Mucosa of descending colon (tissue), 3 donors: ENCODE measurements around the gene ANAPC2. TPM values are rescaled to one million over a fixed set of nuclear protein-coding genes. Genes with fewer than 3 reads are reported as not detected.

ENCODE experiments used
- ATAC-seq: fragments of 200-7000 bp; cut with Tn5 transposase; one replicate; pipeline ENCODE4 v1.9.1; 2020; ENCODE audit warnings: mild to moderate bottlenecking, moderate library complexity
- DNase-seq, 3 donors: peaks; one replicate each; pipeline ENCODE4 v3.0.0-alpha.2; 2020
- H3K36me3 ChIP-seq: fragments of 200-600 bp; one replicate; pipeline ENCODE4 v1.8.0; 2021; ENCODE audit warnings: low read depth, mild to moderate bottlenecking
- H3K4me1 ChIP-seq: fragments of 200-600 bp; one replicate; pipeline ENCODE4 v1.8.0; 2021; ENCODE audit warnings: low read depth, mild to moderate bottlenecking
- H3K4me3 ChIP-seq: fragments of 200-600 bp; one replicate; pipeline ENCODE4 v1.8.0; 2021; ENCODE audit warnings: mild to moderate bottlenecking
- H3K9me3 ChIP-seq: fragments of 200-600 bp; one replicate; pipeline ENCODE4 v1.8.0; 2021; ENCODE audit warnings: mild to moderate bottlenecking
- CTCF ChIP-seq: fragments of 200-600 bp; IDR thresholded peaks from one replicate; pipeline ENCODE4 v1.8.0; 2022; ENCODE audit warnings: antibody characterized with exemption, mild to moderate bottlenecking
- intact Hi-C, 2 donors: fragments of 100-400 bp; cut with DNase I in 1 of 2; cut with micrococcal nuclease in 1 of 2; formaldehyde crosslinking; loops; one replicate each; pipeline versions ENCODE4 v1.11.0 to v1.11.1; 2022; cut with DNase I, micrococcal nuclease
- total RNA-seq, 3 donors: library from RNA; stranded (reverse); fragmentation: NEBNext Ultra II Directional in 2 of 3; extraction: Animal tissue kit (Norgen Biotek cat#: 25700) in 2 of 3; gene quantifications; one replicate each; pipeline versions ENCODE4 v1.2.1 to v1.2.4, GENCODE V29; 2021 to 2023
- donor health status: DM: no; HTN: no; CAD: no; lungs with moderate emphysema.
- donor health status: DM: no; HTN: no; CAD: no.
- donor health status: DM: no; HTN: yes; CAD: no.

Gene ANAPC2
- total RNA-seq, 3 donors from 2014 or later, result 60.8 to 65.9 (median 61.7) TPM

GRCh38 chr9:137175345-137175961 lies 12.9 kb downstream of the ANAPC2 start:
- DNase-seq (no peak), ATAC-seq (peak; percentile 4)
- Histone ChIP-seq H3K4me3 (no peak overlapping the region), H3K9me3 (no peaks in the 10 kb centered on the region), H3K36me3 (peaks cover 3% of the 10 kb centered on the region), H3K4me1 (peaks cover 21% of the 10 kb centered on the region)
- TF ChIP-seq CTCF, result no peak
- intact Hi-C loops, result no loop called here

- Histone ChIP-seq H3K4me1 (peaks cover 25% of the 10 kb centered on the region), H3K4me3 (no peak overlapping the region), H3K9me3 (no peaks in the 10 kb centered on the region), H3K36me3 (peaks cover 3% of the 10 kb centered on the region)
- ATAC-seq (peak; percentile 6), DNase-seq (no peak)
- no peak for TF ChIP-seq CTCF
- intact Hi-C loops, result no loop called here
Observed at GRCh38 chr9:137174722-137175293, 13.6 kb downstream of the ANAPC2 start.

GRCh38 chr9:137173796-137174664 lies 14.3 kb downstream of the ANAPC2 start:
- ATAC-seq (no peak), DNase-seq (no peak)
- Histone ChIP-seq H3K9me3 (no peaks in the 10 kb centered on the region), H3K4me1 (peaks cover 33% of the 10 kb centered on the region), H3K36me3 (no peaks in the 10 kb centered on the region), H3K4me3 (no peak overlapping the region)
- no peak for TF ChIP-seq CTCF
- intact Hi-C loops, result no loop called here

- intact Hi-C loops, result no loop called here
- peak in 1 of 3 donors; percentile 56 for DNase-seq
- H3K9me3 ChIP-seq, result no peaks in the 10 kb centered on the region
- TF ChIP-seq CTCF, result no peak
- H3K4me1 ChIP-seq, result peaks cover 41% of the 10 kb centered on the region
- ATAC-seq, result peak; percentile 36
- no peaks in the 10 kb centered on the region for H3K36me3 ChIP-seq
- no peak overlapping the region for H3K4me3 ChIP-seq
Observed at GRCh38 chr9:137172901-137173795, 15.2 kb downstream of the ANAPC2 start.

- peaks cover 54% of the 10 kb centered on the region for H3K4me1 ChIP-seq
- no peak for ATAC-seq
Observed at GRCh38 chr9:137171149-137171900, 17.0 kb downstream of the ANAPC2 start.

More at GRCh38 chr9:137171149-137171900, 17.0 kb downstream of the ANAPC2 start:
- DNase-seq, result no peak
- H3K9me3 ChIP-seq, result no peaks in the 10 kb centered on the region
- intact Hi-C loops, result no loop called here
- no peak for TF ChIP-seq CTCF
- no peak overlapping the region for H3K4me3 ChIP-seq
- no peaks in the 10 kb centered on the region for H3K36me3 ChIP-seq
